GM12878 (cell line): ENCODE data around the gene LIN7B. TPM values are rescaled to one million over a fixed set of nuclear protein-coding genes. Genes with fewer than 3 reads are reported as not detected.

Experiments used
- ATAC-seq: fragments of 200-7000 bp; cut with Tn5 transposase; 3 replicates; pipeline ENCODE4 v1.9.1; 2020; ENCODE audit warnings: mild to moderate bottlenecking, moderate library complexity
- BruUV-seq: library from RNA; stranded (reverse); fragments of 400-500 nt; replicated peaks from 2 replicates; lab custom pipeline; 2021; lab: Mats Ljungman, UMichigan
- CTCF ChIA-PET: fragments of 300-600 bp; sonication (Branson Sonifier 250); formaldehyde crosslinking; extraction: SDS; loops from one replicate; lab custom pipeline; 2021; ENCODE audit warnings: inconsistent platforms; lab: Yijun Ruan, JAX
- POLR2A ChIA-PET: fragments of 350-600 bp; formaldehyde crosslinking; extraction: SDS; loops from one replicate; lab custom pipeline; 2021; ENCODE audit warnings: inconsistent platforms; lab: Charles Lee
- RAD21 ChIA-PET: fragments of 300-600 bp; sonication (Branson Sonifier 250); formaldehyde crosslinking; loops from one replicate; lab custom pipeline; 2023; ENCODE audit warnings: antibody characterized with exemption; ENCODE audit not compliant: unreplicated experiment; lab: Charles Lee
- SMC1A ChIA-PET: fragments of 300-600 bp; sonication (Branson Sonifier 250); formaldehyde crosslinking; loops from one replicate; lab custom pipeline; 2023; ENCODE audit not compliant: unreplicated experiment, uncharacterized antibody; lab: Charles Lee
- DNase-seq: peaks from one replicate; pipeline ENCODE4 v3.0.0-alpha.2; 2011; ENCODE audit warnings: low read depth, low spot score
- FAIRE-seq: peaks from 3 replicates; lab custom pipeline; 2011; peaks lifted over from hg19 to GRCh38; lab: Jason Lieb, UNC
- H2AFZ ChIP-seq: 2 replicates; pipeline ENCODE4 v1.6.0; 2011; ENCODE audit warnings: low read depth, low read length, control low read depth; ENCODE audit not compliant: control insufficient read depth
- H3K27ac ChIP-seq: 2 replicates; pipeline ENCODE4 v1.5.1; 2011; ENCODE audit warnings: control low read depth; ENCODE audit not compliant: control insufficient read depth, insufficient read depth
- H3K27me3 ChIP-seq, 2 experiments: replicated peaks in 1 of 2; 2 replicates each; pipeline versions ENCODE4 v1.6.0 to v1.6.1; 2011; ENCODE audit warnings: low read length in 1 of 2; ENCODE audit not compliant: control insufficient read depth in 2 of 2, insufficient read depth in 2 of 2
- H3K36me3 ChIP-seq, 2 experiments: 2 replicates each; pipeline ENCODE4 v1.5.1; 2011; ENCODE audit warnings: low read length in 1 of 2; ENCODE audit not compliant: control insufficient read depth in 2 of 2, insufficient read depth in 2 of 2
- H3K4me1 ChIP-seq: 2 replicates; pipeline ENCODE4 v1.6.1; 2011; ENCODE audit warnings: mild to moderate bottlenecking, low read length, moderate library complexity, mixed read lengths; ENCODE audit not compliant: control insufficient read depth, insufficient read depth
- H3K4me2 ChIP-seq: 2 replicates; pipeline ENCODE4 v1.6.0; 2011; ENCODE audit warnings: control low read depth; ENCODE audit not compliant: control insufficient read depth, insufficient read depth
- H3K4me3 ChIP-seq: fragments of 200-600 bp; sonication (generic); 2 replicates; pipeline ENCODE4 v1.5.1; 2016
- H3K79me2 ChIP-seq: 2 replicates; pipeline ENCODE4 v1.6.0; 2011; ENCODE audit warnings: low read length; ENCODE audit not compliant: control insufficient read depth, insufficient read depth
- H3K9ac ChIP-seq: 2 replicates; pipeline ENCODE4 v1.8.0; 2011; ENCODE audit warnings: low read length, control low read depth, mixed read lengths; ENCODE audit not compliant: control insufficient read depth, insufficient read depth
- H3K9me3 ChIP-seq: replicated peaks from 3 replicates; pipeline ENCODE4 v1.5.1; 2011; ENCODE audit warnings: mild to moderate bottlenecking, low read length; ENCODE audit not compliant: control insufficient read depth, insufficient read depth
- H4K20me1 ChIP-seq: 2 replicates; pipeline ENCODE4 v1.6.0; 2011; ENCODE audit not compliant: control insufficient read depth, insufficient read depth
- BCL11A ChIP-seq: IDR thresholded peaks from 2 replicates; pipeline ENCODE4 v1.6.1; 2011; ENCODE audit warnings: low read depth, low read length
- POLR2A ChIP-seq: IDR thresholded peaks from 2 replicates; pipeline ENCODE4 v1.6.1; 2011; ENCODE audit warnings: low read depth, mild to moderate bottlenecking, low read length
- SMAD5 ChIP-seq: IDR thresholded peaks from 2 replicates; pipeline ENCODE4 v1.6.1; 2016; ENCODE audit warnings: antibody characterized with exemption, low read depth
- YY1 ChIP-seq: IDR thresholded peaks from 2 replicates; pipeline ENCODE4 v1.6.1; 2011; ENCODE audit warnings: low read depth, mild to moderate bottlenecking, low read length
- ZNF384 ChIP-seq: IDR thresholded peaks from 2 replicates; pipeline ENCODE4 v1.6.1; 2012; ENCODE audit warnings: low read depth, mild to moderate bottlenecking, low read length, improper control_type of control experiment, borderline replicate concordance
- WGBS: methylation state at CpG from one replicate; pipeline ENCODE4 v1.1.6; 2016; ENCODE audit warnings: low lambda C conversion rate; ENCODE audit not compliant: insufficient replicate concordance, insufficient coverage; ENCODE audit errors: missing lambda C conversion rate; 5-methylcytosine and 5-hydroxymethylcytosine counted together
- in situ Hi-C: fragments of 300-500 bp; cut with MboI; formaldehyde crosslinking; loops from 9 replicates; pipeline ENCODE4 v1.14.3; 2018; ENCODE audit warnings: mixed read lengths
- intact Hi-C: fragments of 100-400 bp; cut with micrococcal nuclease; formaldehyde crosslinking; loops from one replicate; pipeline ENCODE4 v1.14.2; 2022; ENCODE audit not compliant: unreplicated experiment
- polyA plus RNA-seq, 11 experiments: library from polyadenylated mRNA; depleted of rRNA in 4 of 11; unstranded in 6 of 11; stranded (reverse) in 5 of 11; fragments of >200 nt; fragmentation: Nextera tagmentation in 4 of 11; fragmentation: Illumina TruSeq in 1 of 11; extraction: Ambion mirVana in 4 of 11; extraction: Trizol in 1 of 11; gene quantifications; 1 replicate in 1 of 11; 2 replicates in 10 of 11; pipeline versions ENCODE4 v1.2.1 to v1.2.3, GENCODE V29; 2011 to 2016; ENCODE audit warnings: inconsistent platforms in 2 of 11, missing spikeins in 2 of 11, low read depth in 1 of 11
- total RNA-seq, 4 experiments: library from RNA; depleted of rRNA in 3 of 4; stranded (reverse); fragments of >200 nt in 3 of 4; fragmentation: Illumina TruSeq in 1 of 4; extraction: Trizol in 1 of 4; gene quantifications; 2 replicates each; pipeline versions ENCODE4 v1.2.1 to v1.2.3, GENCODE V29; 2013 to 2021
- TF ChIP-seq, protein P1 (sequence below): IDR thresholded peaks from 2 replicates; pipeline ENCODE4 v1.6.1; 2011; ENCODE audit warnings: borderline replicate concordance, low read depth, mild to moderate bottlenecking, moderate library complexity, low read length; ENCODE audit not compliant: insufficient read depth, poor library complexity, severe bottlenecking
- TF ChIP-seq, protein P2 (sequence below): fragments of 450-650 bp; formaldehyde crosslinking; IDR thresholded peaks from 2 replicates; pipeline ENCODE4 v1.4.0; 2020; ENCODE audit warnings: mild to moderate bottlenecking, moderate library complexity

LIN7B gene
- total and polyA plus RNA-seq, 10 of the 15 experiments (the other 5 are each of a cell fraction or from before 2014, with no cell fraction given): 0.15 to 3.5 (median 1.6) TPM; not detected in 2

DNA sequence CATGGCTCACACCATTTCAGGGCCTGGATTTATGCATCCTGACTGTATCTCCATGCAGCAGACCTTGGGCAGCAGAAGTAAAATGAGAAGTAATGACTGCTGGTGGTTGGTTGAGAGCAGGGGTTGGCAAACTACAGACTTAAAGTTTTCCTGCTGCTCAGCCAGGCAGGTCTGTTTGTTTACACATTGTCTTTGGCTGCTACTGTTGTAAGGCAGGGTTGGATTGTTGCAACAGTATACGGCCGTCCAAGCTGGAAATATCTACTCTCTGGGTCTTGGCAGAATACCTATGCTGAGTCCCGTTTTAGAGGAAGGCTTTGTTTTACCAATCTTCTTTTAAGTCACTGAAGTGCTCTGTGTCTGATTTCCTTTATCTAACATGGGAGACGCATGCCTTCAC, 15.4 kb upstream of the LIN7B start:
- no peak overlapping the region for H2AFZ ChIP-seq
- in situ Hi-C loops: loop anchor here (5.0 kb wide), 1 partner anchor 109 kb away; no protein-coding TSS in a partner anchor
- ChIA-PET SMC1A (interaction anchor here (1.6 to 2.3 kb wide), 2 partner anchors 100 to 109 kb away, joined by 5 to 22 read pairs; no protein-coding TSS in a partner anchor), RAD21 (interaction anchor here (1.5 to 2.0 kb wide), 2 partner anchors 47 to 100 kb away, joined by 13 to 19 read pairs; no protein-coding TSS in a partner anchor), CTCF (interaction anchor here (0.7 to 4.9 kb wide), 21 partner anchors 7 to 312 kb away, joined by 3 to 56 read pairs (median 11); partner anchors contain the start of gene LIN7B), POLR2A (interaction anchor here (0.5 kb wide), 1 partner anchor 26 kb away, joined by 8 read pairs; no protein-coding TSS in a partner anchor)
- H3K27ac ChIP-seq: no peak overlapping the region
- BruUV-seq: no TSS peak
- peaks cover 25 to 40% of the 10 kb centered on the region in 2 experiments; a peak in 3 of 4 replicates for H3K36me3 ChIP-seq
- H3K4me1 ChIP-seq: no peaks in the 10 kb centered on the region
- no peak overlapping the region for H3K4me2 ChIP-seq
- DNase-seq (no peak), FAIRE-seq (no peak), ATAC-seq (no peak)
- whole genome bisulfite sequencing: 93% methylated on average over 4 of the region's 4 CpGs
- intact Hi-C loops: loop anchor here (1.0 kb wide), 1 partner anchor 48 kb away; no protein-coding TSS in a partner anchor
- no peaks in the 10 kb centered on the region for H3K27me3 ChIP-seq
- H3K9ac ChIP-seq: no peak overlapping the region
- no peaks in the 10 kb centered on the region; the same call in 1 of the 2 replicates for H3K79me2 ChIP-seq
- H3K4me3 ChIP-seq: no peak overlapping the region
- H4K20me1 ChIP-seq: peaks cover 3% of the 10 kb centered on the region; the same call in 1 of the 2 replicates
- TF ChIP-seq YY1 (no peak), BCL11A (no peak)
- TF ChIP-seq, protein P1, sequence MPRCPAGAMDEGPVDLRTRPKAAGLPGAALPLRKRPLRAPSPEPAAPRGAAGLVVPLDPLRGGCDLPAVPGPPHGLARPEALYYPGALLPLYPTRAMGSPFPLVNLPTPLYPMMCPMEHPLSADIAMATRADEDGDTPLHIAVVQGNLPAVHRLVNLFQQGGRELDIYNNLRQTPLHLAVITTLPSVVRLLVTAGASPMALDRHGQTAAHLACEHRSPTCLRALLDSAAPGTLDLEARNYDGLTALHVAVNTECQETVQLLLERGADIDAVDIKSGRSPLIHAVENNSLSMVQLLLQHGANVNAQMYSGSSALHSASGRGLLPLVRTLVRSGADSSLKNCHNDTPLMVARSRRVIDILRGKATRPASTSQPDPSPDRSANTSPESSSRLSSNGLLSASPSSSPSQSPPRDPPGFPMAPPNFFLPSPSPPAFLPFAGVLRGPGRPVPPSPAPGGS: no peak
- H3K9me3 ChIP-seq: no peaks in the 10 kb centered on the region

DNA sequence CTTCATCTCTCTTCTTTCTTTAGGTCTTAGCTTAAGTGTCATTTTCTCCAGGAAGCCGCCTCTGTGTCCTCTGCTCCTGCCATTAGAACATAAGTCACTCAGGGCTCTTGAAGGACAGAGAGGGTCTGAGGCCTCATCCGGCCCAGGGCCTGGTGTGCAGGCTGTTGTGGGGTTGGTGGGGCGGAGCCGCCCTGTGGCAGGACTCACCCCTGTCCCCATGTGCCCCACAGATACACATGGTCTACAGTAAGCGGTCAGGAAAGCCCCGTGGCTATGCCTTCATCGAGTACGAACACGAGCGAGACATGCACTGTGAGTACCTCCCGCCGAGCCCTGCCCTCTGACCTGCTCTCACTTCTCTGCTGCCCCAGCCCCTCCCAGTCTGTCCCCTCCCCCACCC, 13.0 kb upstream of the LIN7B start:
- ATAC-seq (no peak), FAIRE-seq (no peak), DNase-seq (no peak)
- no peak overlapping the region for H3K27ac ChIP-seq
- no peak for TF ChIP-seq ZNF384
- TF ChIP-seq, protein P2, sequence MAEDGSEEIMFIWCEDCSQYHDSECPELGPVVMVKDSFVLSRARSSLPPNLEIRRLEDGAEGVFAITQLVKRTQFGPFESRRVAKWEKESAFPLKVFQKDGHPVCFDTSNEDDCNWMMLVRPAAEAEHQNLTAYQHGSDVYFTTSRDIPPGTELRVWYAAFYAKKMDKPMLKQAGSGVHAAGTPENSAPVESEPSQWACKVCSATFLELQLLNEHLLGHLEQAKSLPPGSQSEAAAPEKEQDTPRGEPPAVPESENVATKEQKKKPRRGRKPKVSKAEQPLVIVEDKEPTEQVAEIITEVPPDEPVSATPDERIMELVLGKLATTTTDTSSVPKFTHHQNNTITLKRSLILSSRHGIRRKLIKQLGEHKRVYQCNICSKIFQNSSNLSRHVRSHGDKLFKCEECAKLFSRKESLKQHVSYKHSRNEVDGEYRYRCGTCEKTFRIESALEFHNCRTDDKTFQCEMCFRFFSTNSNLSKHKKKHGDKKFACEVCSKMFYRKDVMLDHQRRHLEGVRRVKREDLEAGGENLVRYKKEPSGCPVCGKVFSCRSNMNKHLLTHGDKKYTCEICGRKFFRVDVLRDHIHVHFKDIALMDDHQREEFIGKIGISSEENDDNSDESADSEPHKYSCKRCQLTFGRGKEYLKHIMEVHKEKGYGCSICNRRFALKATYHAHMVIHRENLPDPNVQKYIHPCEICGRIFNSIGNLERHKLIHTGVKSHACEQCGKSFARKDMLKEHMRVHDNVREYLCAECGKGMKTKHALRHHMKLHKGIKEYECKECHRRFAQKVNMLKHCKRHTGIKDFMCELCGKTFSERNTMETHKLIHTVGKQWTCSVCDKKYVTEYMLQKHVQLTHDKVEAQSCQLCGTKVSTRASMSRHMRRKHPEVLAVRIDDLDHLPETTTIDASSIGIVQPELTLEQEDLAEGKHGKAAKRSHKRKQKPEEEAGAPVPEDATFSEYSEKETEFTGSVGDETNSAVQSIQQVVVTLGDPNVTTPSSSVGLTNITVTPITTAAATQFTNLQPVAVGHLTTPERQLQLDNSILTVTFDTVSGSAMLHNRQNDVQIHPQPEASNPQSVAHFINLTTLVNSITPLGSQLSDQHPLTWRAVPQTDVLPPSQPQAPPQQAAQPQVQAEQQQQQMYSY (CRISPR knock-in tag): no peak
- TF ChIP-seq POLR2A: peak; percentile 49
- TF ChIP-seq SMAD5: no peak
- SMC1A ChIA-PET: interaction anchor here (1.3 kb wide), 1 partner anchor 98 kb away, joined by 4 read pairs; no protein-coding TSS in a partner anchor
- POLR2A ChIA-PET: no interaction called here
- RAD21 ChIA-PET: no interaction called here
- H3K9me3 ChIP-seq: no peaks in the 10 kb centered on the region
- H3K4me3 ChIP-seq: no peak overlapping the region
- in situ Hi-C loops: no loop called here
- peaks cover 15 to 51% of the 10 kb centered on the region in 2 experiments for H3K36me3 ChIP-seq
- 91% methylated on average over 12 of the region's 12 CpGs for WGBS
- CTCF ChIA-PET: interaction anchor here (3.8 kb wide), 1 partner anchor 45 kb away, joined by 54 read pairs; no protein-coding TSS in a partner anchor
- H2AFZ ChIP-seq: no peak overlapping the region
- H3K4me1 ChIP-seq: no peaks in the 10 kb centered on the region
- intact Hi-C loops: no loop called here
- no peaks in the 10 kb centered on the region for H3K27me3 ChIP-seq
- H4K20me1 ChIP-seq: peaks cover 3% of the 10 kb centered on the region; the same call in 1 of the 2 replicates
- no peak overlapping the region for H3K4me2 ChIP-seq
- H3K9ac ChIP-seq: no peak overlapping the region
- no peaks in the 10 kb centered on the region; the same call in 1 of the 2 replicates for H3K79me2 ChIP-seq
- no TSS peak for BruUV-seq
